ENCODE results near the gene COA7.
"Not testable (repeated sequence)": the region's sequence is repeated elsewhere in the genome, so short reads cannot be mapped to it uniquely, and the experiment has no call there.

The COA7 gene

DNA sequence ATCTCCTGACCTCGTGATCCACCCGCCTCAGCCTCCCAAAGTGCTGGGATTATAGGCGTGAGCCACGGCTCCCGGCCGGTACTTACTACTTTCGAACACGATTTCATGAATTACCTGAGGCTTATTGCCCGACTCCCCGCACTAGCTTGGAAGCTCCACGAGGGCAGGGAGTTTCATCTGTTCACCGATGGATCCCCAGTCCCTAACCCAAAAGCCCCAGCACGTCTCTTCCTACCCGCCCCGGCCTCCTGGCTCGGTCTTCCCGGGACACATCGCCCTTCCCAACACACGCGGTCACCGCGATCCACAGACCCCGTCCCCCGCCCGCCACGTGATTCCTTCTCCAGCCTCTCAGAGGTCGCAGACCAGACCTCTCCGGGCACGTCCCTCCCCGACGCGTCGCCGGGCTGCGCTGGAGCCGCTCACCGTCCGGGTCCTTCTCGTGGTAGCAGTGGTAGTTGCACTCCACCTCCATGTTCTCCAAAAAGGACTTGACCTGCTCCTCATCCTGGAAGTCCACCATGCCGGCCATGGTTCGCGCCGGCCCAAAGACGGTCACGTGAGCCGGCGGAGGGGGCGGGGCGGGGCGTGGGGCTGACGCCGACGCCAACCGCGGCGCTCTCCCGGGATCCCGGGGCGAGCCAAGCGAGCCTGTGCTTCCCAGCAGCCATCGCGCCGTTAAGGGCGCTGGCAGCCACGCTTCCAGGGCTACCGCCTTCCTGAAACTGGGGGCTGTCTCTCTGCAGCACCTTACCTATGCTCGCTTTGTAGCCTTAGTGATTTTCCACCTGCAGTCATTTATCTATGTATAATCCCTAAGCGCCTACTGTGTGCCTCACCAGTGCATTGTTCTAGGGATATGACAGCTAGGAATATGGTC, at the start of gene COA7:
Gene COA7, minus strand, starts transcription at position 553 of the 880 bp plus-strand sequence. Its CDS starts 21 bp downstream, at position 532.
- peak; percentile 86 for DNase-seq

DNA sequence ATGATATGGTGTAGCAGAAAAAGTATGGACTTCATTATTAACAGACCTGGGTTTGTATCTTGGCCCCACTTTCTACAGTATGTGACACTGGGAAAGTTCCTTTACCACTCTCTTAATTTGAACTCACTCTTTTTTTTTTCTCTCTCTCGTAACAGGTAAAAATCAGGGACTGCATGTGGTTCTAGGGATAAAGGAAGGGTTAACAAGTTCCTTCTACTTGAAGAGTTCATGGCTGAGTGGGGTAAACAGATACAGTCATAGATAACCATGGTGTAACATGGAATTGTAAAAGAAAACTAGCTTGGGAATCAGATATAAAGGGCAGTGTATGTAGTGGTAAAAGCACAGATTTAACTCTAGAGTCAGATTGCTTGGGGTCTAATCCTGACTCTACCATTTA, 49.3 kb upstream of the COA7 start:
- no peak for DNase-seq

DNA sequence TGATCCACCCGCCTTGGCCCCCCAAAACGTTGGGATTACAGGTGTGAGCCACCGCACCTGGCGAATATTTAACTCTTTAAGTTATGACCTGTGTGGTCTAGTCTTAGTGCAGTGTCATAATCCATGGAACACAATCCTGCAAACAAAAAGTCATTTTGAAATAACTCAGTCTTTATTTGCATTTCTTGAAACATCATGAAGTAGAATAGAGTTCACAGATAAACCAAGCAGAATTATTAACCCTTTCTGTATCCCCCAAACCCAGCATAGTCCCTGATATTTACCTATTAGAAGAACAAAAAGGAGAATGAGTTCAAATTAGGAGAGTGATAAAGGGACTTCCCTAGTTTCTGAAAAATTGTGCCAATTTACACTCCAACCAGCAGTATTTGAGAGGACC, 48.0 kb upstream of the COA7 start:
- no peak for DNase-seq

DNA sequence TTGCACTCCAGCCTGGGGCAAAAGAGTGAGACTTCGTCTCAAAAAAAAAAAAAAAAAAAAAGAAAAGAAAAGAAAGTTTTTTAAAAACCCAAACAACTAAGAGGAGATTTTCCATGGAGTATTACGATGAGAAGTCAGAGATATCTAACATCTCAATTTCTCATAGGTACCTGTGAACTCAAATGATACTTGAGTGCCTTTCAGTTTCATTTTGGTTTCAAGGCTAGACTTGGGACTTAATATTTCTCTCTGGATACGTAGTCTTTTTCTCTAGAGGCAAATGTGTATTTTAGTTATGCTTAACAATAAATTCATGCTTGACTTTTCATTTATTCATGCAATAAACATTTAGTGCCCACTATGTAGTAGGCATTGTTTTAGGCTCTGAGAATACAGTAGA, 43.1 kb upstream of the COA7 start:
- no peak for DNase-seq

DNA sequence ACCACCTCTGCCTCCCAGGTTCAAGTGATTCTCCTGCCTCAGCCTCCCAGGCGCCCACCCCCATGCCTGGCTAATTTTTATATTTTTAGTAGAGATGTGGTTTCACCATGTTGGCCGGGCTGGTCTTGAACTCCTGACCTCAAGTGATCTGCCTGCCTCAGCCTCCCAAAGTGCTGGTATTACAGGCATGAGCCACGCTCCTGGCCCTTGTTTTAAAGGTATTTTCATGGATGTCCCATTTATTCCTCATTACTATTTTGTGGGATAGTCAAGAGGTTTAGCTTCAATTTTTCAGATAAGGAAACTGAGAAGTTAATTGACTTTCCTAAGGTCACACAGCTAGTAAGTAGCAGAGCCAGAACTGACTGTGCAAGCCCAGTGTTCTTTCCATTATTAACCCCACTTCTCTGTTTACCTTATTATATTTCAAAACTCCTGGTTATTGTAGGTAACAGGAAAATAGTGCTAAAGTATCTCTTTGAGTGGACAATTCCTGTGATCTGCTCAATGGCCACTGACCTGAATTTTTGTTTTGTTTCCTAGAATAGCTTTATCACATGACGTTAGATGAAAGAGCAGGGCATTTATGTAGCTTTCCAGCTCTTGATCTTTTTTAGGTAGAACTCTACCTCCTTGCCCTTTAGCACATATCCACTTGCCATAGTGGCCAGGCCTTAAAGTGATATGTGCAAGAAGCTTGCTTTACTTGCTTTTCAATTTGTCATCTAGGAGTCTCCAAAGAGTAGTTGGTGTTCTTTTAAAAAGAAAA, 41.7 kb upstream of the COA7 start:
- no peak for DNase-seq

DNA sequence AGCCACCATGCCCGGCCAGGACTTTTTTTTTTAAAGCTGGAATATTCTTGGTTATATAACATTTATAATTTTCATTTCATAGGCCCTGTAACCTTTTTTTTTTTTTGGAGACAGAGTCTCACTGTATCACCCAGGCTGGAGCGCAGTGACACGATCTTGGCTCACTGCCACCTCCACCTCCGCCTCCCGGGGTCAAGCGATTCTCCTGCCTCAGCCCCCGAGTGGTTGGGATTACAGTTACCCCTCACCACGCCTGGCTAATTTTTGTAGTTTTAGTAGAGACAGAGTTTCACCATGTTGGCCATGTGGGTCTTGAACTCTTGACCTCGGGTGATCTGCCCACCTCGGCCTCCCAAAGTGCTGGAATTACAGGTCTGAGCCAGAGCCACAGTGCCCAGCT, 40.7 kb upstream of the COA7 start:
- DNase-seq = no peak

DNA sequence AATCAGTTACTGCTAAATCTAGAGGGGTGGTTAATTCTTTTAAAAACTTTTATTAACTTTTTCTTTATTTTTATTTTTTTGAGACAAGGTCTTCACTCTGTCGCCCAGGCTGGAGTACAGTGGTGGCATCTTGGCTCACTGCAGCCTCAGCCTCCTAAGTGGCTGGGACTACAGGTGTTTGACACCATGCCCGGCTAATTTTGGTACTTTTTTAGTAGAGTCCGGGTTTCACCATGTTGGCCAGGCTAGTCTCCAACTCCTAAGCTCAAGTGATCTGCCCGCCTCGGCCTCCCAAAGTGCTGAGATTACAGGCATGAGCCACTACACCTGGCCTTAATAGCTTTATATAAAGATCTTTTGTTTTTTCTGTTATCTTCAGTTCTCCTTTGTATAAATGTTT, 40.0 kb upstream of the COA7 start:
- no peak for DNase-seq

DNA sequence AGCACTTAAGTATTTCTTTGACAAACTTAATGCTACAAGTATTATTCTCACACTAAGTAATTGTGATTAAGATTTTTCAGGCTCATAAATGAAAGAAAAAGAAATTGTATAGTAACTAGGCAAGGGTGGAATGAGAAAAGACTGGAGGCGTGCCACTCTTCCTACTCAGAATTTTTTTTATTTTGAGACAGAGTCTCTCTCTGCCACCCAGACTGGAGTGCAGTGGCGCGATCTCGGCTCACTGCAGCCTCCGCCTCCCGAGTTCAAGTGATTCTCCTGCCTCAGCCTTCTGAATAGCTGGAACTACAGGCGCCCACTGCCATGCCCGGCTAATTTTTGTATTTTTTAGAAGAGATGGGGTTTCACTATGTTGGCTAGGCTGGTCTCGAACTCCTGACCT, 37.2 kb upstream of the COA7 start:
- not testable (repeated sequence) for DNase-seq

DNA sequence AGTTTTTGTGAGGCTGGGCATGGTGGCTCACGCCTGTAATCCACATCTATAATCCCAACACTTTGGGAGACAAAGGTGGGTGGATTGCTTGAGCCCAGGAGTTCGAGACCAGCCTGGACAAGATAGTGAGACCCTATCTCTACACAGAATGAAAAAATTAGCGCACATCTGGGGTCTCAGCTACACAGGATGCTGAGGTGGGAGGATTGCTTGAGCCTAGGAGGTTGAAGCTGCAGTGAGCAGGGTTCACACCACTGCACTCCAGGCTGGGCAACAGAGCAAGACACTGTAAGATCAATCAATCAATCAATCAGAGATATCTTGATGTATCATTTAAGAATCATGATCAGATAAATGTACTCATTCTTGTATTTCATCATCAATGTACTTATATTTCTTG, 35.2 kb upstream of the COA7 start:
- DNase-seq = no peak

DNA sequence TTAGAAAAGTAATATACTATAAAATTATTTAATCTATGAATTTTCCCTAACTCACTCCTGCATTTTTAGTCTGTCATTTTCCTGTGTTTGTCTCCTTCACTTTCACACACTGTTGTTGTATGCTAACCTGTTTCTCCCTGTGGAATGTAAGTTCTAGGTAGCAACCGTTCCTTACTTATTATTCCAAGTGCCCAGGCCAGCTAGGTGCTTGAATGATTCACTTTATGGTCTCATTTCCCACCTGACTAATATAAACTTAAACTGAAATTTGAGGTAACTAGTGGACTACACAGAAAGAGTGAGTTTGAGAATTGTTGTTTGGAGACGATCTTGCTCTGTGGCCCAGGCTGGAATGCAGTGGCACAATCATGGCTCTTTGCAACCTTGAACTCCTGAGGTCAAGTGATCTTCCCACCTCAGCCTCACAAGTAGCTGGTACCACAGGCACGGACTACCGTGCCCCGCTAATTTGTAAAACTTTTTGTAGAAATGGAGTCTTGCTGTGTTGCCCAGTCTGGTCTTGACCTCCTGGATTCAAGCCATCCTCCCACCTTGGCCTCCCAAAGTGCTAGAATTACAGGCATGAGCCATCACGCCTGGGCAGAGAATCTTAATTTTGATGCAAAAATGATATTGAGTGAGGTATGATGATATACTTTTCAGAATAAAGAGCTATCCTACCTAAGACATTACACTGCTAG, 30.0 kb upstream of the COA7 start:
- no peak for DNase-seq

DNA sequence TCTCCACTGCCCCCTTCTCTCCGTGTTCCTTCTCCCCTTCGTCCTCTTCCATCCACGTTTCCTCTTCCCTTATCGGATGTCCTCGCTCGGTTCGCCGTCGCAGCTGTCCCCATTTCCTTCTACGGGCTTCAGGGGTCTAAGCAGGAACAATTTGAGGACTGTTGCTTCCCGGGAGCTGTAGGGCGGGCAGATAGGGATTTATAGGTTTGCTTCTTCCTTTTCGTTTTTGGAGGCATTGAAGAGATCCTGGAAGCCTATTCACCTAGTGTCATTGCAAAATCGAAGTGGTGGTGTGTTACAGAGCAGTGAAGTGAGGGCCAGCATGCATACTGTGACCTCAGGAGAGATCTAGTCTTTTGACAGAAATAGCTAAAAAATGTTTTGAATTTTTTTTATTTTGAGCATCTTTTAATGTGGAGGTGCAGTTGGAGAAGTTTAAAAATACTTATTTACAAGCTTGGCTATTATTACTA, 29.0 kb upstream of the COA7 start:
- DNase-seq = peak; percentile 10

DNA sequence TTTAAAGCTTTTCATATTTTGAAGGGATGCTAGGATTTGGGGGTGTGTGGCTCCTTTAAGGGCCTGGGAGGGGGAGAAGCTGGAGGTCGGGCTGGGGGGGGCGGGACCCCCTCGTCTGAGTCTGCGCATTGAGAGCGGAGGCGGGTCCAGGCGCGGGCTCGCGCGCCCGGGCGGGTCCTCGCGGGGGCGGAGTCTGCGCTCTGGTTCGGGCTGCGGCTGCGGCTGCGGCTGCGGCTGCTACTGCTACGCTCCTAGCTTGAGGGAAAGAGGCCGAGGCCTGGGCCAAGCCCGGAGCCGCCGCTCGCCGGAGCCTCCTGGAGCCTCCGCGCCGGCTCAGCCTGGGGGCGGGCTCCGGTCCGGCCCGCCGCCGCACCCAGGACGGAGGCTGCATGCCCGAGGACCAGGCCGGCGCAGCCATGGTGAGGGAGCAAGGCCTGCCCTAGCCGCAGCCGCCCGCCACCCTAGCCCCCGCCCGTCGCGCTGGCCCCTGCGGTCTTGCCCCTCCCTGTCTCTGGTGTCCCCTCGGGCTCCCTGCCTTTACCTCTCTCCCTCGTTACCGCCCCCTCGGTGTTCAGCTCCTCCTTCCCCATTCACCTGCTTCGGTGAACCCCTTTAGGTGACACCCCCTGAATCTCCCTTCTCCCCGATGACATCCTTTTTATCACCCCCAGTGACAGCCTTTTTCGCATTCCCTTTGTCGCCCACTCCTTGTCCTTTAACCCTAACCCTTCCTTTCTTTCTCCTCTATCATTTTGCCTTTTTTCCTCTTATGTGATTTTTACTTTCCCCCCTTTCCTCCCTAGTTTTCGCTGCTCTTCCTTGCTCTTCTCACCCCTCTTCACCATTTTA, 28.3 kb upstream of the COA7 start, which contains the start of gene ZYG11B:
Gene ZYG11B, plus strand, starts transcription at position 189 of the 849 bp plus-strand sequence. Its CDS starts 201 bp downstream, at position 390.
- DNase-seq = peak; percentile 82

DNA sequence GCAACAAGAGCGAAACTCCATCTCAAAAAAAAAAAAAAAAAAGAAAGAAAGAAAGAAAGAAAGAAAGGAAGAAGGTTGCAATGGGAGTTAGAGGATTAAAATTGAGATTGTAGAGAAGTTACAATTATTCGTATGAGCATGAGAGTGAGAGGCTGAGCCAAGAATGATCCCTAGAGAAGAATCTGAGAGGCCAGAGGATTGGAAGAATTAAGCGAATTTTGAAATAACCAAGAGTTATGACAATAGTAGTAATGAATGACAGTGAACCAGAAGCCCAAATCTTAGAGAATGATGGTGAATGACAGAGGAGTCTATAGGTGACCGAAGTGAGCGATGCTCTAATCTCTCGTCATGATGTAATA, 27.7 kb upstream of the COA7 start:
- no peak for DNase-seq

DNA sequence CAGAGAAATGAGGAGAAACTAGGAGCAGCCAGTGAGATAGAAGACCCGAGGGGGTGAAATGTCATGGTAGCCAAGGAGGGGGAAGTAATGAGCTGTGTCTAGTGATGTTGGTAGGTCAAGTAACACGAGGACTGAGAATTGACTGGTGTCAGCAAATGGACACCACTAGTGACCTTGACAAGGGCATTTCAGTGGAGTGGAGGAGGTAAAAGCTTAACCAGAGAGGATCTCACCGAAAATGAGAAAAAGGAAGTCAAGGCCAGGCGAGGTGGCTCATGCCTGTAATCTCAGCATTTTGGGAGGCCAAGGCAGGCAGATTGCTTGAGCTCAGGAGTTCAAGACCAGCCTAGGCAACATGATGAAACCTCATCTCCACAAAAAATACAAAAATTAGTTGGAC, 25.1 kb upstream of the COA7 start:
- no peak for DNase-seq

DNA sequence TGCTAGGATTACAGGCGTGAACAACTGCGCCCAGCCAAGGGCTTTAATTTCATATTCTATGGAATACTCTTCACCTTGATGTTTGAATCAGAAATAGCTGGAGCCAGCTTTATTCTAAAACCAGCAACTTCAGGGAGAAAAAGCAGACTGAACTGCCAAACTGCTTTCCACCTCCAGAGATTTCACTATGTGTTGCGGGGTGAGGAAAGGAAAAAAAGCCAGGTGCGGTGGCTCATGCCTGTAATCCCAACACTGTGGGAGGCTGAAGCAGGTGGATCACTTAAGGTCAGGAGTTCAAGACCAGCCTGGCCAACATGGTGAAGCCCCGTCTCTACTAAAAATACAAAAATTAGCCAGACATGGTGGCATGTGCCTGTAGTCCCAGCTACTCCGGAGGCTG, 17.1 kb upstream of the COA7 start:
- not testable (repeated sequence) for DNase-seq

DNA sequence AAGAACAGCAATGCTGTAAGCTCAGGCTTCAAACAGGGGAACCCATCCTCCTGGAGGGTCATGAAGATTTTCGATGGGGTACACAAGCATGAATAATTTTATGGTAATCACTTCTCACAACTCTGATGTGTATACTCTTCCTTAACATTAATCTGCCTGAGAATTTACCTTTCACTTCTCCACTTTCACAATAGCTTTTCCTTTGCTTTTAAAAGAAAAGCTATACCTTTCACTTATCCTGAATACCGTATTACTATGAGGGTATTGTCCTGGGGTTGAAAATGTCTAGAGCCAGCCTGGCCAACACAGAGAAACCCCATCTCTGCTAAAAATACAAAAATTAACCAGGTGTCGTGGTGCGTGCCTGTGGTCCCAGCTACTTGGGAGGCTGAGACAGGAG, 15.4 kb upstream of the COA7 start:
- no peak for DNase-seq

DNA sequence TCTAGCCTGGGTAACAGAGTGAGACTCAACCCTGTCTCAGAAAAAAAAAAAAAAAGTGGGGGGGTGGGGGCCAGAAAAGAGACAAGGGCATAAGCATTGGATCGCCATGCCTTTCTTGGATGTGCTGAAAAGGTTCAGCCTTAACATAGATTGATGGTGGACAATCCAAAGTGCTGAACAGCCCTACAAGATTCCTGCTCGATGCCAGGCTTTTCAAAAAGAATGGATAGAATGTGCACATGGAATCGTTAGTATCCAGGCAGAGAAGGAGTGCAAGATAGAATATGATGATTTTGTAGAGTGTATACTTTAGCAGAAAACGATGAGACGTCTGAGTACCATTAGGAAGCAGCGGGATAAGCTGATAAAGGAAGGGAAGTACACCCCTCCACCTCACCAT, 10.9 kb upstream of the COA7 start:
- no peak for DNase-seq

DNA sequence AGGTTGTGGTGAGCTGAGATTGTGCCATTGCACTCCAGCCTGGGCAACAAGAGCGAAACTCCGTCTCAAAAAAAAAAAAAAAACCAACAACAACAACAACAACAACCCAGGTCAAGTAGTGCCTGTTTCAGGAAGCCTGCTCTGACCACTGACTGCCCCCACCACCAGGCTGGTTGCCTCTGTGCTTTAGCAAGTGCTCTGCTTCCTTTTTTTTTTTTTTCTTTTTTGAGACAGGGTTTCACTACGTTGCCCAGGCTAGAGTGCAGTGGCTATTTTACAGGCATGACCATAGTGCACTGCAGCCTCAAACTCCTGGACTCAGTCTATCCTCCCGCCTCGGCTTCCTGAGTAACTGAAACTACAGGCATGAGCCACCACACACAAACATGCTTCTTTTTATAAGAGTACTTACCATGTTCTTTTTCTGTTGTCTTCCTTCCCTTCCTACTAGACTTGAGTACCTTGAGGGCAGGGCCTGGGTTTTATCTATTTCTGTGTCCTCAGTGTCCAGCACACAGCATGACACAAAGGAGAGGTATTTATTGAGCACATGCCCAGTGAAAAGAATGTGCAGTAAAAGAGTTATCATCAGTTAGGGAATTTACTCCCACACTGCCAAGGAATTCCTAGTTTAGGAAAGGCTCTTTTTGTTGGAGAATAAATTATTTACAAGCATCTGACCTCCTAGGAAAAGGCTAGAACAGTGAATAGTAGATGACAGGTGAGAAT, 9.9 kb upstream of the COA7 start:
- no peak for DNase-seq

DNA sequence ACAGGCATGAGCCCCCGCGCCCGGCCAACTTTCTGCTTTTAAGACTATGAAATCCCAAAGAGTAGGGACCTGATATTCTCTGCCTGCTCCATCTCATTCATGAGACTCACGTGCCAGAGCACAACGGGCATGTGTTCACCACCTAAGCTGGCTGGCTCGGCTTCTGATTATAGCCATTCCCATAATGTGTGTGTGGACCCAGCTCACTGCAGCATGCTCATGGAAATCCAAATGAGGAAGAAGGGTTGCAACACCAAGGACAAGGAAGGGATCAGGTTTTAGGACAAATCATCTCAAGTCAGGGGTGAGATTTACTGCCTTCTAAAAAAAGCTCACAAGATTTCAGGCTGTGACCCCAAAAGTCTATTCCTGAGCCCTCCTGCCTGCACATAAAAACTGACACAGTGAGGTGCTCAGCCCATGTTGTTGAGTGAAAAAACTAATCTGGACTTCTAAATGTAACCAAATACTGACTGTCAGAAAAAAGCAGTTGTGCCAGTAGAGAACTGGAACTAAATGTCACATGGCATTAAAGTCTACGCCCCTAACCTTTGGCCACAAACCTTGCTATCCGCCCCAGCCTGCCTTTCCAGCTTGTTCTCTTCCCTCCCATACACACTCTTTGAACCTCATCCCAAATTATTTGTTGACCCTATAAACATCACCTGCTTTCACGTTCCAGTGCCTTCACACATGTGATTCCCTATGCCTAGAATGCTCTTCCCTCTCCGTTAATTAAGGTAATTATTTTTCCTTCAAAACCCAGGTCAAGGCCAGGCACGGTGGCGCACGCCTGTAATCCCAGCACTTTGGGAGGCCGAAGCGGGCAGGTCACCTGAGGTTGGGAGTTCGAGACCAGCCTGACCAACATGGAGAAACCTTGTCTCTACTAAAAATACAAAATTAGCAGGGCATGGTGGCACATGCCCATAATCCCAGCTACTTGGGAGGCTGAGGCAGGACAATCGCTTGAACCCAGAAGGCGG, 9.1 kb upstream of the COA7 start:
- no peak for DNase-seq

DNA sequence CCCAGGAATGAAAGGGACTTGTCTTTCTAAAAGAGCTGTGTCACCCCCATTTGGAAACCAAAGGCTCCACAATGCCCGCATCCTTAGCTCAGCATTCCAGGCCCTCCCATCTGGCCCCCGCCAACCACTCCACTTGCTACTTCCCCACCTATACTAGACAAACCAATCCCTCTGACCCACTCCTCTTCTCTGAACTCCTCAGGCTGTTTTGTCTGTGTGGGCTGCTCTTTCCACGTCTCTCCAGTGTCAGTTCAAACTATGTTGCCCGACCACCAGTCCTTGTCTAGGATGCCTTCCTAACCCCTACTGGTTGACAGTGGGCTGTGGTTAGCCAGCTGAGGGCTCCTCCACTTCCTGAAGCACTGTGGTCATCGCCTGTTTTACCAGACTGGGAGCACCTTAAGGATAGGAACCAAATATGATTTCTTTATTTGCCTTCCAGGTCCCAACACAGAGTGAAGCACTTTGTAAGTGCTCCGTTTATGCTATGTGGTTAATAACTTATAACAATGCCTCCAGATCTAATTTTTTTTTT, 8.1 kb upstream of the COA7 start:
- no peak for DNase-seq

Data from hematopoietic multipotent progenitor cell treated with erythropoietin and hydrocortisone succinate and interleukin-3 and kit ligand, for 8 days (in vitro differentiated cells).